Activated CD8-positive, alpha-beta memory T cell treated with anti-CD3 and anti-CD28 coated beads for 1 hour (primary cell): ENCODE measurements around the gene OR2B2.
A peak's percentile ranks its signal among the peaks of the same experiment; 100 is the strongest.

ENCODE experiments used
- DNase-seq, 2 donors: peaks; one replicate each; pipeline ENCODE4 v3.0.0-alpha.2; 2020; ENCODE audit warnings: low read depth in 1 of 2; ENCODE audit errors: extremely low read depth in 1 of 2

Gene OR2B2

GRCh38 chr6:27893836-27894807, 18.1 kb downstream of the OR2B2 start:
- DNase-seq: peak in 1 of 2 donors; percentile 42

- DNase-seq: peak; percentile 63 to 70
Observed at GRCh38 chr6:27893059-27893835, 18.9 kb downstream of the OR2B2 start.

GRCh38 chr6:27892649-27893058, 19.5 kb downstream of the OR2B2 start:
- DNase-seq: no peak

- DNase-seq: no peak
Observed at GRCh38 chr6:27891320-27891875, 20.8 kb downstream of the OR2B2 start.

- peak in 1 of 2 donors; percentile 51 for DNase-seq
Observed at GRCh38 chr6:27890445-27891319, 21.5 kb downstream of the OR2B2 start.

GRCh38 chr6:27889628-27890444, 22.4 kb downstream of the OR2B2 start:
- no peak for DNase-seq

GRCh38 chr6:27889275-27889627, 22.9 kb downstream of the OR2B2 start:
- no peak for DNase-seq

- DNase-seq: no peak
Observed at GRCh38 chr6:27888566-27888965, 23.6 kb downstream of the OR2B2 start.

- DNase-seq: no peak
Observed at GRCh38 chr6:27886073-27886472, 26.1 kb downstream of the OR2B2 start.

- no peak for DNase-seq
Observed at GRCh38 chr6:27883136-27883535, 29.1 kb downstream of the OR2B2 start.

- DNase-seq: no peak
Observed at GRCh38 chr6:27882624-27883023, 29.6 kb downstream of the OR2B2 start.

- no peak for DNase-seq
Observed at GRCh38 chr6:27879837-27880236, 32.4 kb downstream of the OR2B2 start.

GRCh38 chr6:27874016-27874415, 38.2 kb downstream of the OR2B2 start:
- DNase-seq: no peak

GRCh38 chr6:27873021-27873940, 38.9 kb downstream of the OR2B2 start:
- DNase-seq: no peak

GRCh38 chr6:27872642-27873020, 39.6 kb downstream of the OR2B2 start:
- no peak for DNase-seq

- DNase-seq: peak; percentile 58 to 71
Observed at GRCh38 chr6:27871924-27872638, 40.1 kb downstream of the OR2B2 start.

- no peak for DNase-seq
Observed at GRCh38 chr6:27870291-27870870, 41.8 kb downstream of the OR2B2 start.

- DNase-seq: no peak
Observed at GRCh38 chr6:27868311-27868710, 43.9 kb downstream of the OR2B2 start.
